Coronary artery (tissue), 2 donors: Measurements from ENCODE around the gene MAPK8IP2.
A peak's percentile ranks its signal among the peaks of the same experiment; 100 is the strongest.

Source experiments
- DNase-seq: peaks from one replicate; pipeline ENCODE4 v3.0.0-alpha.2; 2017; ENCODE audit warnings: low spot score
- H3K27ac ChIP-seq, 2 donors: fragments of 200-600 bp; sonication (generic); one replicate each; pipeline ENCODE4 v1.5.1; 2016 to 2019
- H3K4me3 ChIP-seq: fragments of 200-600 bp; sonication (generic); 2 replicates; pipeline ENCODE4 v1.5.1; 2016; ENCODE audit warnings: mild to moderate bottlenecking, moderate library complexity
- TF ChIP-seq, protein P1 (sequence below): fragments of 200-600 bp; sonication (generic); IDR thresholded peaks from one replicate; pipeline ENCODE4 v1.5.1; 2019; ENCODE audit warnings: antibody characterized with exemption

MAPK8IP2 gene

DNA sequence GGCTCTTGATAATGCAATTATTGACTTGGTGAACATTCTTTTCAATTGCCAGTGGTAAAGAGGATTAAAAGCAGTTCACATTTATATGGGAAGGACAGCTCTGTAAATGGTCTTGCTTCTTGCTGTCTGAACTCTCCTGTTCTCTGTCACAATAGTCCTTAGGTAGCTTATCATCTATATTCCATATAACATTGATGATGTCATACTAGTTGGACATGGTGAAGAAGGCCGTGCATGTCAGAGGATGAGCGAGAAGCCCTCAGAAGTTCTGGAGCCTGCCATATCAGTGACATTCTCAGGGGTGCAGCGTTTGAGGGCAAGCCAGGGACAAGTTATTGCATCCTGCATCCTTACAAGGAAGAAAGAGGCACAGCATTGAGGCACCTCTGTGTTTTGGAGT lies 15.4 kb upstream of the MAPK8IP2 start:
- no peak overlapping the region for H3K4me3 ChIP-seq
- DNase-seq = no peak
- no peak overlapping the region for H3K27ac ChIP-seq
- TF ChIP-seq, protein P1, sequence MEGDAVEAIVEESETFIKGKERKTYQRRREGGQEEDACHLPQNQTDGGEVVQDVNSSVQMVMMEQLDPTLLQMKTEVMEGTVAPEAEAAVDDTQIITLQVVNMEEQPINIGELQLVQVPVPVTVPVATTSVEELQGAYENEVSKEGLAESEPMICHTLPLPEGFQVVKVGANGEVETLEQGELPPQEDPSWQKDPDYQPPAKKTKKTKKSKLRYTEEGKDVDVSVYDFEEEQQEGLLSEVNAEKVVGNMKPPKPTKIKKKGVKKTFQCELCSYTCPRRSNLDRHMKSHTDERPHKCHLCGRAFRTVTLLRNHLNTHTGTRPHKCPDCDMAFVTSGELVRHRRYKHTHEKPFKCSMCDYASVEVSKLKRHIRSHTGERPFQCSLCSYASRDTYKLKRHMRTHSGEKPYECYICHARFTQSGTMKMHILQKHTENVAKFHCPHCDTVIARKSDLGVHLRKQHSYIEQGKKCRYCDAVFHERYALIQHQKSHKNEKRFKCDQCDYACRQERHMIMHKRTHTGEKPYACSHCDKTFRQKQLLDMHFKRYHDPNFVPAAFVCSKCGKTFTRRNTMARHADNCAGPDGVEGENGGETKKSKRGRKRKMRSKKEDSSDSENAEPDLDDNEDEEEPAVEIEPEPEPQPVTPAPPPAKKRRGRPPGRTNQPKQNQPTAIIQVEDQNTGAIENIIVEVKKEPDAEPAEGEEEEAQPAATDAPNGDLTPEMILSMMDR = no peak

DNA sequence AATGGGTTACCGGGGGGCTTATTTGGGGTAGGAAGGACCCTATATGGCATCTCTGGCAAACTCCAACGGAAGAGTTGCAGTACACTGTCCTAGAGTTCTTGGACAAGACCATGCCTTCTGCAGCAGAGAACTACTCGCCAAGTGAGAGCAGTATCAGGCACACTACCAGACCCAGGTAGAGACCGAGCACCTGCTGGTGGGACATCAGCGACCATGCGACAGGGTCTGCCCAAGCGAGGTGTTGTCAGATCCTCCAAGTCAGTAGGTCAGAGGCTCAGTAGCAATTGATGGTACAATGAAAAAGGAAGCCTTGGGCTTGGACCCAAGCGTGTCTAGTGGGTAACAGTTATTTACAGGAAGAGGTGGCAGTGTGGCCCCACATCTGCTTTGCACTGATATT lies 14.8 kb upstream of the MAPK8IP2 start:
- TF ChIP-seq, protein P1 = no peak
- H3K4me3 ChIP-seq = no peak overlapping the region
- DNase-seq = no peak
- H3K27ac ChIP-seq = no peak overlapping the region

DNA sequence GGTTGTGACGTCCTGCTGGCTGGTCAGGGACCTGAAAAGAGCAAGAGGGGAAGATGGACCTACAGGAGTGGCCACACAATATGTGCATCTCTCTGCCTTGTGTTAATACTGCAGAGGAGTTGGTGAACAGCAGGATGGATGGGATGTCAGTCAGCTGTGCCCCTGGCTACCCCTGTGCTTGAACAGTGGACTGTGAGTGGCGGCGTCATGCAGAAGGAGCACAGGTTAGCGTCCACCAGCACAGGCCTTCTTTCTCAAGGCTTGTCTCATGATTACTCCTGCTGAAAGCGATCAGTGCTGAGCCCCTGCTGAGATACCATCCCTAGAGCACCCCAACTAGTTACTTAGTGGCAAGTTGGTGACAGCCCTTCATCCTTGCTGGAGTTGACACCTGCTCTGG lies 14.2 kb upstream of the MAPK8IP2 start:
- no peak overlapping the region for H3K27ac ChIP-seq
- TF ChIP-seq, protein P1 = no peak
- DNase-seq = no peak
- no peak overlapping the region for H3K4me3 ChIP-seq

DNA sequence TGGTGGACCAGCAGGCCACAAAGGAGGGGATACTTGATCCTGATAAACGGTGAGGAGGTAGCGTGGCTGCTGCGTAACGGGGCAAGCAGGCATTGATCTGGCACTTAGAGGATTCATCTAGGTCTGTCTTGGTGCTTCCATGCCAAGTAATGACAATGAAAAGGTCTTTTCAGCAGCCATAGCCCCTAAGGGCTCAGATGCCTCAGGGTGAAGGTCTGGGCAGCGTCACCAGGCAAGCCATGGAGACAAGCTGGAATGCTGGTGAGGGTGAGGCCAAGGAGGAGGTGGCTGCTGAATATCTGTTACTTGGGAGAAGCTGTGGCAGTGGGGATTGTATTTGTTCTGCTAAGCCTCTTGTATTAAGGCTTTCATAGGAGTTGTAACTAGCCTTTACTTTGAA lies 13.2 kb upstream of the MAPK8IP2 start:
- DNase-seq = no peak
- TF ChIP-seq, protein P1 = no peak
- H3K27ac ChIP-seq = no peak overlapping the region
- H3K4me3 ChIP-seq = no peak overlapping the region

DNA sequence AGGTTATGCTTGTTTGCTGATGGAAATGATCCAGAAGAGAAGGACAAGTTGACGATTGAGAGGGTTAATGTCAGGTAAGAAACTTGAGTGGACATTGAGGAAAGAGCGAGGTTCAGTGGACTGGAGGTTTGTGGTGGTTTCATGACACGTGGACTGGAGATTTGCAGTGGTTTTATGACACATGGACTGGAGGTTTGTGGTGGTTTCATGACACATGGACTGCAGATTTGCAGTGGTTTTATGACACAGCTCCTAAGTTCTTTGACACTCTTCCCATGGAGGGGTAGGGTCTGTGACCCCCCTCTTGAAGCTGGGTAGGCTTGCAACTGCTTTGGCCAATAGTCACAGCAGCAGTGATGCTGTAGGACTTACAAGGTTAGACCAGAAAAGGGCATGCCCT lies 5.4 kb upstream of the MAPK8IP2 start:
- DNase-seq = no peak
- H3K27ac ChIP-seq = no peak overlapping the region

DNA sequence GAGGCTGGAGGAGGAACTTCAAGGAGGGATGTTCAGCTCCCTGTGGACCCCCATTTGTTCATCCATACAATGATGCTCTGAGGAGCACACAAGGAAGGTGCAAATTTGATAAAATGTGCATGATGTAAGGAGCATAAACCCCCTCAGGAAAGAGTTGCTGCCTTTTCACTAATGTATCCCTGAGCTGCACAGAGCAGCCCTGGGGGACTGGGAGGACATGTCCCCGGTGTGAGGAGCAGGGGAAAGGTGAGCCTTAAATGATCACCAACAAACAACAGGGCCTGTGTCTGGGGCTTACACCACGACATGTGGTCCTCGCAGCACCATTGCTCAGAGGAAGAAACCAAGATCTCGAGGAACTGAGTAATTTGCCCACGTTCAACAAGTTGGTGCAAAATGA lies 3.5 kb upstream of the MAPK8IP2 start:
- H3K4me3 ChIP-seq = no peak overlapping the region
- TF ChIP-seq, protein P1 = no peak
- no peak for DNase-seq
- H3K27ac ChIP-seq = no peak overlapping the region

More for the DNA sequence above, 5.4 kb upstream of the MAPK8IP2 start:
- no peak overlapping the region for H3K4me3 ChIP-seq
- TF ChIP-seq, protein P1 = no peak

DNA sequence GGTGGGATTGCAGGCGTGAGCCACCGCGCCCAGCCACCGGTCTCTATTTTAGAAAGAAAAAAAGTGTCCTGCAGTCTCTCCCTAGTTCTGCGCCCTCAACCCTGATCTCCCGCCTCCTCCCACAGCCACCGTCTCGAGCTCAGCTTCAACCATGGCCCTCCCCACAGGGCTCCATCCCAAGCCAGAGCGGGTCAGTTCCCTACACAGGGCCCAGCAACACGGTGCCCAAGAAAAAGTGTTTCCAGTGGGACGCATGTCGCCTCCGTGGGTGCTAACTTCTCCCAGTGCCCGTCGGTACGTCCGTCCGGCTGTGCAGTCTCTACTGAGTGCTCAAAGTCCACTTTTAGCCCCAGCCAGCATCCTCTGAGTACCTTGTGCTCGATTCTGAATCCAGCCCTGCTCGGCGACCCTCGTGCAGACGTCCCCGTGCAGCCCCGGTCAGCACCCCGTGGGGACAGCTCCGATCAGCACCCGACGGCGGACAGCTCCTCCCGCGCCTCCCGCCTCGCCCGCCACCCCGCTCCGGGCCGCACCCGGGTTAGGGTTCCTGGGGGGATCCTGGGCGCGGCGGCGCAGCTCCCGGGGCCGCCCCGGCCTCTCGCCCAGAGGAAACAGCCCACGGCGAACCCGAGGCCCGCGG lies 657 bp upstream of the MAPK8IP2 start:
- DNase-seq = no peak
- Histone ChIP-seq H3K4me3 (peak overlapping the region; percentile 67), H3K27ac (no peak overlapping the region)
- TF ChIP-seq, protein P1 = no peak
